Measurements from ENCODE around the gene H19. TPM values are rescaled to one million over a fixed set of nuclear protein-coding genes. Genes with fewer than 3 reads are reported as not detected.

Gene H19
- total RNA-seq, 1 donor from 2014 or later, result 71.3 TPM

GRCh38 chr11:1959786-1960185 lies 37.9 kb downstream of the H19 start:
- TF ChIP-seq CTCF (conservative IDR thresholded peaks at IDR 0.05), result no peak
- no peaks in the 10 kb centered on the region for H3K36me3 Mint-ChIP-seq (ENCODE audit: low read depth)
- H3K9me3 Mint-ChIP-seq, result no peaks in the 10 kb centered on the region
- no peak overlapping the region for H3K27ac Mint-ChIP-seq (ENCODE audit: unreplicated experiment)
- no peaks in the 10 kb centered on the region for H3K27me3 Mint-ChIP-seq (ENCODE audit: low read depth)
- H3K4me3 Mint-ChIP-seq, result no peak overlapping the region
- H3K4me1 Mint-ChIP-seq, result no peaks in the 10 kb centered on the region
- no peak for DNase-seq (ENCODE audit: low read depth, low spot score)

GRCh38 chr11:1958367-1958766 lies 39.3 kb downstream of the H19 start:
- H3K27ac Mint-ChIP-seq (ENCODE audit: unreplicated experiment), result no peak overlapping the region
- H3K4me3 Mint-ChIP-seq, result no peak overlapping the region
- H3K9me3 Mint-ChIP-seq, result no peaks in the 10 kb centered on the region
- H3K27me3 Mint-ChIP-seq (ENCODE audit: low read depth), result no peaks in the 10 kb centered on the region
- no peak for DNase-seq (ENCODE audit: low read depth, low spot score)
- no peaks in the 10 kb centered on the region for H3K36me3 Mint-ChIP-seq (ENCODE audit: low read depth)
- no peak for TF ChIP-seq CTCF (conservative IDR thresholded peaks at IDR 0.05)
- no peaks in the 10 kb centered on the region for H3K4me1 Mint-ChIP-seq

GRCh38 chr11:1953489-1954266 lies 44.0 kb downstream of the H19 start:
- no peaks in the 10 kb centered on the region for H3K4me1 Mint-ChIP-seq
- H3K27me3 Mint-ChIP-seq (ENCODE audit: low read depth), result no peaks in the 10 kb centered on the region
- no peak overlapping the region for H3K27ac Mint-ChIP-seq (ENCODE audit: unreplicated experiment)
- H3K4me3 Mint-ChIP-seq, result no peak overlapping the region
- no peaks in the 10 kb centered on the region for H3K9me3 Mint-ChIP-seq
- no peak for TF ChIP-seq CTCF (conservative IDR thresholded peaks at IDR 0.05)
- no peaks in the 10 kb centered on the region for H3K36me3 Mint-ChIP-seq (ENCODE audit: low read depth)
- DNase-seq (ENCODE audit: low read depth, low spot score), result no peak

- no peak for TF ChIP-seq CTCF (conservative IDR thresholded peaks at IDR 0.05)
- no peaks in the 10 kb centered on the region for H3K4me1 Mint-ChIP-seq
- H3K9me3 Mint-ChIP-seq, result no peaks in the 10 kb centered on the region
- no peaks in the 10 kb centered on the region for H3K36me3 Mint-ChIP-seq (ENCODE audit: low read depth)
- no peak overlapping the region for H3K27ac Mint-ChIP-seq (ENCODE audit: unreplicated experiment)
- DNase-seq (ENCODE audit: low read depth, low spot score), result no peak
- no peak overlapping the region for H3K4me3 Mint-ChIP-seq
- H3K27me3 Mint-ChIP-seq (ENCODE audit: low read depth), result no peaks in the 10 kb centered on the region
Measured at GRCh38 chr11:1952806-1953482, 44.7 kb downstream of the H19 start.

- no peak overlapping the region for H3K4me3 Mint-ChIP-seq
Measured at GRCh38 chr11:1949922-1950321, 47.7 kb downstream of the H19 start.

More at GRCh38 chr11:1949922-1950321, 47.7 kb downstream of the H19 start:
- Mint-ChIP-seq H3K9me3 (no peaks in the 10 kb centered on the region), H3K27ac (ENCODE audit: unreplicated experiment) (no peak overlapping the region), H3K27me3 (ENCODE audit: low read depth) (no peaks in the 10 kb centered on the region), H3K36me3 (ENCODE audit: low read depth) (no peaks in the 10 kb centered on the region), H3K4me1 (no peaks in the 10 kb centered on the region)
- no peak for DNase-seq (ENCODE audit: low read depth, low spot score)
- no peak for TF ChIP-seq CTCF (conservative IDR thresholded peaks at IDR 0.05)
